Stimulated activated CD4-positive, alpha-beta T cell treated with anti-CD3 and anti-CD28 coated beads, Interleukin-2, amount 100 ng/mL, for 24 hours (primary cell): ENCODE results near the gene NAA16.
A peak's percentile ranks its signal among the peaks of the same experiment; 100 is the strongest.
"Not testable (repeated sequence)": the region's sequence is repeated elsewhere in the genome, so short reads cannot be mapped to it uniquely, and the experiment has no call there.

ENCODE experiments used
- DNase-seq, 2 donors: peaks; one replicate each; pipeline ENCODE4 v3.0.0-alpha.2; 2020

The NAA16 gene

DNA sequence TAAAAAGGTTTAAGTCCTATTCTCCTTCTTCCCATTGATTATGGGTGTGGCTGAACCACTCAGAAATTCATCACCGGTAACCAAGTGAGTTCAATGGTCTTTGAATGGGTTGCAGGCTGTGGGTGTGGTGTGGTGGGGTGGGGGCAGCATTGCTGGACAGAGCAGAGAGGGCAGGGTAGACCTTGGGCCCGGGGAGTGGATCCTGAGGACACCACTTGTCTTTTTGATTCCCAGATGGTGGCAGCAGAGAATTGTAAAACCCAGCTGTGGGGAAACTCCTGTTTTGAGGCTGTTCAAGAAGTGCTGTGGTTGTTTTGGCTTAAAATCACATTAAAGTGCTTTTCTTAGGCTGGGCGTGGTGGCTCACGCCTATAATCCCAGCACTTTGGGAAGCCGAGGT lies 100.5 kb downstream of the NAA16 start:
- peak in 1 of 2 donors; percentile 35 for DNase-seq

DNA sequence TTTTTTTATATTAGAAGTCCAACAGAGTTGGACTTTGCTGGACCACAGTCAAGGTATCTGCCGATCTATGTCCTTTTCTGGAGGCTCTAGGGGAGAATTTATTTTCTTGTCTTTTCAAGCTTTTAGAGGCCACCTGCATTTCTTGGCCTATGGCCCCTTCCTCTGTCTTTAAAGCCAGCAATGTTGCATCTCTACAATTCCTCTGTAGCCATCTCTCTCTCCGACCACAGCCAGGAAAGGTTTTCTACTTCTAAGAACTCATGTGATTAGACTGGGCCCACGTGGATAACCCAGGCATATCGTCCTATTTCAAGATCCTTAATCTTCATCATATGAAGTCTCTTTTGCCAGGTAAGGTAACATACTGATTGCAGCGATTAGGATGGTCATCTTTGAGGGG lies 102.8 kb downstream of the NAA16 start:
- no peak for DNase-seq

DNA sequence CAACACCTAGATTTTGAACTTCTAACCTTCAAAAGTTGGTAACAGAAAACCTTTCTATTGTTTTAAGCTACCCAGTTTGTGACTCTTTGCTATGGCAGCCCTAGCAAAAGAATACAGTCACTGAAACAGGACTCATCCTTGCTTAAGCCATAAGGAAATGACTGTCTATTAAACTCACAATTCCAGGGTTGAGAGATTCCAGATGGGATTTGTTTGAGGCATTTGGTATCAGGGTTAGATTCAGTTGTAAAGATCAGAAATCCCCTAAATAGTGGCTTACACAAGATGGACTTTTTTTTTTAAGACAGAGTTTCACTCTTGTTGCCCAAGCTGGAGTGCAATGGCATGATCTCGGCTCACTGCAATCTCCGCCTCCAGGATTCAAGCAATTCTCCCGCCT lies 105.2 kb downstream of the NAA16 start:
- DNase-seq, result no peak

DNA sequence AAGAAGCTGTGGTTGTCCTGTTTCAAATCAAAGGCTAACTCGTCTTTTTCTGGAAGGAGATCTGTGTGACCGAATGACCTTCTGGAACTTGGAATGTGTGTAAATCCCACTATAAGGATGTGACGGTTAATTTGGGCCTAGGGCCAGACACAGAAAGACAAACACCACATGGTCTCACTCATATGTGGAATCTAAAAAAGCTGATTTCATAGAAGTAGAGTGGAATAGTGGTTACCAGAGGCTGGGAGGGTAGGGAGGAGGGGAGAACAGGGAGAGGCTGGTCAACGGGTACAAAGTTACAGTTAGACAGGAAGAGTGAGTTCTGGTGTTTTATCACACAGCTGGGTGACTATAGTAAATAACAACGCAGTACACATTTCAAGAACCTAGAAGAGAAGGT lies 107.0 kb downstream of the NAA16 start:
- no peak for DNase-seq

DNA sequence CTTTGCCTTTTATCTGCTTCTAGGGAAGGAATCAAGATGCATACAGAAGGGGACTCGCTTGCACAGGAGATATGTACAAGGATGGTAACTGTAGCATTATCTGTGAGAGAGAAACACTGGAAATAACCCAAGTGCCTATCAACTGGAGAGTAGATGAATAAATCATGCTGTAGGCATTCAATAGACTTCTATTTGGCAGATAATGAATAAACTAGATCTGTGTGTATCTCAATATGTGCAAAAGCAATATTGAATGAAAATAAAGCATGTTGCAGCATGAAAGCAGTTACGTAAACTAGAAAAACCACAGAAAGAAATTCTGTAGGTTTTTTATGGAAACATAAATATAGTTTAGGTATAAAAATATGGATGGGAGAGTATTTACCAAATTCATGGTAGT lies 107.7 kb downstream of the NAA16 start:
- DNase-seq, result no peak

DNA sequence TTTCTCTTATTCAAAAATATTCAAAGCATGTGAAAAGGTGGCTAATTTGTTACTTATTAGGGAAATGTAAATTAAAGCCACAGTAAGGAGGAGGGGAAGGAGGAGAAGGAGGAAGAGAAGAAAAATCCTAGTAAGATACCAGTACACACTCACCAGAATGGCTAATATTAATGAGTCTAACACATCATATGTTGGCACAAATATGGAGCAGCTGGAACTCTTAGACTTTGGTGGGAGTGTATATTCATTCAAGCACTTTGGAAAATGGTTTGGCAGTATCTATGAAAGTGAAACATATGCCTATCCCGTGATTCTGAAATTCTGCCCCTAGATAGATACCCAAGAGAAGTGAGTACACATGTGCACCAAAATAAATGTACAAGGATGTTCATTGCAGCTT lies 108.1 kb downstream of the NAA16 start:
- DNase-seq, result no peak

DNA sequence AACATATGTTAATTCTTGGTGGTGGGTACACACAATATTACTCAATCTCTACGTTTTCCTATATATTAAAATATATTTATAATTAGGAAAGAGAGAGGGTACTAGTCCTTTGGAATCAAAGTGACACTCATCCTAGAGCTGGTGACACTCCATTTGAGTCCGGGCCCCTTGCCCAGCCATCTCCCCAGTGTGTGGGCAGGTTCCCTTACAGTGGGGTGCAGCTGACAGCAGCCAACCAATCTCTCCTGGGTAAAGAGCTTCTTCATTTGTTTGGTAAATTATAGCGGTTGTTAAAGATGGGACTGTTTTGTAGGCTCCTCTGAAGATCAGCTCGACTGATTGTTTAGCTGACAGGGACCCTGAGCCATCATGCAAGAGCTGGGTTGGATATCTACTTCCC lies 109.1 kb downstream of the NAA16 start:
- no peak for DNase-seq

DNA sequence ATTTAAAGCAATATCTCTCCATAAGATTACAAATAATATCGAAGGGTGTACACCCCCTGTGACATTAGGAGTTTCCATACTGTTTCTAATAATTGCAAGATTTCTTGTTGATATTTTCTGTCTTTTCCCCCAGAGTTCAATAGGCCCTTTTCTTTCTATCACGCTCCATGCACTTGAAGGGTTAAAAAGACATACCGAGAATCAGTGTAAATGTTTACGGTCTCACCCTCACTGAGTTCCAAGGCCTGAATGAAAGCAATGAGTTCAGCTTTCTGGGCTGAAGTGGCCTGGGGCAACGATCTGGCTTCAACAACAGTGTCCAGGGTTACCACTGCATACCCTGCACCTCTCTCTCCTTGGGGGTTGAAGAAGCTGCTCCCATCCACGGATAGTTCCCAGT lies 110.3 kb downstream of the NAA16 start:
- DNase-seq, result not testable (repeated sequence)

DNA sequence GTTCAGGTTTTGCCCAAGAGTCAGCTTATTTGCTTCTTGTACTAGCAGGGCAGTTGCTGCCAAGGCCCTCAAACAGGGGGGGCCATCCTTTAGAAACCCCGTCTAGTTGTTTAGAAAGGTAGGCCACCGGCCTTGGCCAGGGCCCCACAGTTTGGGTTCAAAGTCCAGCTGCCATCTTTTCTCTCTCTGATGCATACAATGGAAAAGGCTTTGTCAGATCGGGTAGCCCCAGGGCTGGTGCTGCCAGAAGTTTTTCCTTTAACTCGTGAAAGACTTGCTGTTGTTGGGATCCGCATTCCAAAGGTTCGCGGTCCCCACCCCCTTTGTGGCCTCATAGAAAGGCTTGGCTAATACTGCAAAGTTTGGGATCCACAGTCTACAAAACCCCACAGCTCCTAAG lies 110.9 kb downstream of the NAA16 start:
- DNase-seq, result not testable (repeated sequence)

DNA sequence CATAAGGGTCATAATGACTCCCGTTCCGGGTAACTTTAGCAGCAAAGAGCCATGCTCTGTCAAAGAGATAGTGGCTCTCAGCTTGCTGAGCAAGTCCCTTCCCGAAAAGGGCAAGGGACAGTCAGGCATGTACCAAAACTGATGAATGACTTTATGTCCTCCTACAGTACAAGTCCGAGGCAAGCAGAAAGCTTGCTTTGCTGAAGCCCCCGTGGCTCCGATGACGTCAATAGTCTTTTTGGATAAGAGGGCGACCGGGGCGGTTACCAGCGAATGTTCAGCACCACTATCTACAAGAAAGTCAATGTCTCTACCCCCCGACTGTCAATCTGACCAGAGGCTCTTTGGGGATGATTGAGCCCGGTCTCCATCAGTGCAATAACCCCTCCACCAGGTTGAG lies 112.2 kb downstream of the NAA16 start:
- DNase-seq, result not testable (repeated sequence)

DNA sequence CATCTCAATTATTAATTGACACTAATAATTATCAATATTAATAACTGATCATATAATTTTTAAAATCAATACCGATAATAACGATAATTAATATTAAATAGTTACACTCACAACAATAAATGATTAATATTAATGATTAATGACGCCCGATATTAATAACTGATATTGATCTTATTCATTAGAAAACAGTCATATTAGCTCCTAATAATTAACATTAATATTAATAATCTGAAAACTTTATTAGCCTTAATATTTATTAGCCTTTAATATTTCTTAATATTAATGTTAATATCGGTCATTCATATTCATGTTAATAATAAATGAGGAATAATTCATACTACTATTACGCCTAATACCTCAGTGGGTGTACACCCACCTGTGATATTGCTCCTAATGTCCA lies 113.6 kb downstream of the NAA16 start:
- DNase-seq, result not testable (repeated sequence)

DNA sequence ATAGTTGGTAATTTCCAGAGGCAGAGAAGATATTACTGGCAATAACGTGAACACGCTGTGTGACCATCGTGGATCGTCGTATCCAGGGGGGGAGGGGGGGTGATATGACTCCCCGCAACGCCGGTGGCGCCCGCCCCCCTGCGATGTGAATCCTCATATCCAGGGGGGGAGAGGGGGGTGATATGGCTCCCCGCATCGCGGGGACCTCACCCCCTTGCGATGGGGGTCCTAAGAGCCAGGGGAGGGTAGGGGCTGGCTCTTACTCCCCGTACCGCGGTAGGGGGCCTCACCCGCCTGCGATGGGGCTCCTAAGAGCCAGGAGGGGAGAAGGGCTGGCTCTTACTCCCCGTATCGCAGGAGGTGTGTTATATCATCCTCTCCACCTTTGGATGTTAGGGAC lies 115.0 kb downstream of the NAA16 start:
- DNase-seq, result no peak
